HG02610 (cell line): ENCODE measurements around the gene MYH11.
"Not testable (repeated sequence)": the region's sequence is repeated elsewhere in the genome, so short reads cannot be mapped to it uniquely, and the experiment has no call there.

Experiments used
- ATAC-seq: cut with Tn5 transposase; IDR thresholded peaks from one replicate; pipeline ENCODE4 v1.9.1; 2021; ENCODE audit warnings: mild to moderate bottlenecking, moderate library complexity; ENCODE audit not compliant: unreplicated experiment

The MYH11 gene

GRCh38 chr16:15811481-15812400 lies 45.1 kb downstream of the MYH11 start:
- no peak for ATAC-seq

- no peak for ATAC-seq
These were observed 45.9 kb downstream of the MYH11 start for GRCh38 chr16:15810949-15811348.

GRCh38 chr16:15810411-15810810 lies 46.4 kb downstream of the MYH11 start:
- no peak for ATAC-seq

- ATAC-seq: not testable (repeated sequence)
These were observed 47.5 kb downstream of the MYH11 start for GRCh38 chr16:15809297-15809696.

- no peak for ATAC-seq
These were observed 48.8 kb downstream of the MYH11 start for GRCh38 chr16:15808071-15808470.

GRCh38 chr16:15807603-15808009 lies 49.2 kb downstream of the MYH11 start:
- ATAC-seq: no peak

GRCh38 chr16:15803618-15804017 lies 53.2 kb downstream of the MYH11 start:
- ATAC-seq: no peak

- no peak for ATAC-seq
These were observed 56.9 kb downstream of the MYH11 start for GRCh38 chr16:15799851-15800495.

GRCh38 chr16:15798671-15799070 lies 58.2 kb downstream of the MYH11 start:
- ATAC-seq: no peak

- no peak for ATAC-seq
These were observed 59.9 kb downstream of the MYH11 start for GRCh38 chr16:15796885-15797284.

GRCh38 chr16:15795615-15796014 lies 61.2 kb downstream of the MYH11 start:
- no peak for ATAC-seq

GRCh38 chr16:15792563-15792971 lies 64.3 kb downstream of the MYH11 start:
- ATAC-seq: no peak

GRCh38 chr16:15790458-15790857 lies 66.4 kb downstream of the MYH11 start:
- no peak for ATAC-seq

GRCh38 chr16:15789816-15790215 lies 67.0 kb downstream of the MYH11 start:
- ATAC-seq: not testable (repeated sequence)

GRCh38 chr16:15788846-15789239 lies 68.0 kb downstream of the MYH11 start:
- ATAC-seq: no peak

- ATAC-seq: no peak
These were observed 70.3 kb downstream of the MYH11 start for GRCh38 chr16:15786501-15786900.

- no peak for ATAC-seq
These were observed 71.3 kb downstream of the MYH11 start for GRCh38 chr16:15785386-15786059.

GRCh38 chr16:15783985-15784384 lies 72.8 kb downstream of the MYH11 start:
- no peak for ATAC-seq

- ATAC-seq: no peak
These were observed 74.1 kb downstream of the MYH11 start for GRCh38 chr16:15782573-15783365.

- ATAC-seq: no peak
These were observed 75.2 kb downstream of the MYH11 start for GRCh38 chr16:15781650-15782049.

- no peak for ATAC-seq
These were observed 76.0 kb downstream of the MYH11 start for GRCh38 chr16:15780805-15781204.
